Hindlimb muscle (tissue), 1 donor: ENCODE measurements around the gene LNPK. TPM values are rescaled to one million over a fixed set of nuclear protein-coding genes. Genes with fewer than 3 reads are reported as not detected.
"Not testable (repeated sequence)": the region's sequence is repeated elsewhere in the genome, so short reads cannot be mapped to it uniquely, and the experiment has no call there.

Source experiments
- DNase-seq: peaks from one replicate; pipeline ENCODE4 v3.0.0-alpha.2; 2013
- polyA plus RNA-seq: library from polyadenylated mRNA; unstranded; fragments of 120-200 nt; gene quantifications from one replicate; pipeline ENCODE4 v1.2.1, GENCODE V29; 2013; ENCODE audit not compliant: insufficient read length

Gene LNPK
- polyA plus RNA-seq: 43.9 TPM

- peak; percentile 96 for DNase-seq
Measured at GRCh38 chr2:176001916-176002687, at the start of gene LNPK. Gene LNPK, minus strand, starts transcription at chr2:176002267. Its CDS starts 6,683 bp downstream, at chr2:175995584.

GRCh38 chr2:176039375-176039774 lies 37.3 kb upstream of the LNPK start:
- DNase-seq: no peak

GRCh38 chr2:176038694-176039093 lies 36.6 kb upstream of the LNPK start:
- no peak for DNase-seq

- DNase-seq: no peak
Measured at GRCh38 chr2:176035013-176035691, 33.1 kb upstream of the LNPK start.

GRCh38 chr2:176027806-176028205 lies 25.7 kb upstream of the LNPK start:
- no peak for DNase-seq

- DNase-seq: no peak
Measured at GRCh38 chr2:176025932-176026331, 23.9 kb upstream of the LNPK start.

- no peak for DNase-seq
Measured at GRCh38 chr2:176024083-176024482, 22.0 kb upstream of the LNPK start.

- no peak for DNase-seq
Measured at GRCh38 chr2:176022048-176022447, 20.0 kb upstream of the LNPK start.

GRCh38 chr2:176020400-176020799 lies 18.3 kb upstream of the LNPK start:
- no peak for DNase-seq

- DNase-seq: no peak
Measured at GRCh38 chr2:176018708-176019107, 16.6 kb upstream of the LNPK start.

- DNase-seq: no peak
Measured at GRCh38 chr2:176009445-176009844, 7.4 kb upstream of the LNPK start.

- DNase-seq: no peak
Measured at GRCh38 chr2:176004934-176005333, 2.9 kb upstream of the LNPK start.

- DNase-seq: no peak
Measured at GRCh38 chr2:176003958-176004357, 1.9 kb upstream of the LNPK start.

GRCh38 chr2:176002688-176003210 lies 682 bp upstream of the LNPK start:
- DNase-seq: peak; percentile 39

- peak; percentile 63 for DNase-seq
Measured at GRCh38 chr2:176001281-176001915, 669 bp downstream of the LNPK start.

- no peak for DNase-seq
Measured at GRCh38 chr2:175999283-175999819, 2.7 kb downstream of the LNPK start.

GRCh38 chr2:175990099-175990498 lies 12.0 kb downstream of the LNPK start:
- no peak for DNase-seq

- DNase-seq: not testable (repeated sequence)
Measured at GRCh38 chr2:175987126-175987525, 14.9 kb downstream of the LNPK start.

GRCh38 chr2:175984846-175985245 lies 17.2 kb downstream of the LNPK start:
- no peak for DNase-seq

GRCh38 chr2:175981551-175981950 lies 20.5 kb downstream of the LNPK start:
- DNase-seq: no peak

GRCh38 chr2:175976391-175977157 lies 25.5 kb downstream of the LNPK start:
- no peak for DNase-seq

- DNase-seq: no peak
Measured at GRCh38 chr2:175973373-175973772, 28.7 kb downstream of the LNPK start.
